ENCODE results near the gene MLLT11. TPM values are rescaled to one million over a fixed set of nuclear protein-coding genes. Genes with fewer than 3 reads are reported as not detected.

MLLT11 gene
- total and polyA plus RNA-seq, 10 of the 15 experiments (the other 5 are each of a cell fraction or from before 2014, with no cell fraction given): 6.2 to 27.3 (median 9.2) TPM

DNA sequence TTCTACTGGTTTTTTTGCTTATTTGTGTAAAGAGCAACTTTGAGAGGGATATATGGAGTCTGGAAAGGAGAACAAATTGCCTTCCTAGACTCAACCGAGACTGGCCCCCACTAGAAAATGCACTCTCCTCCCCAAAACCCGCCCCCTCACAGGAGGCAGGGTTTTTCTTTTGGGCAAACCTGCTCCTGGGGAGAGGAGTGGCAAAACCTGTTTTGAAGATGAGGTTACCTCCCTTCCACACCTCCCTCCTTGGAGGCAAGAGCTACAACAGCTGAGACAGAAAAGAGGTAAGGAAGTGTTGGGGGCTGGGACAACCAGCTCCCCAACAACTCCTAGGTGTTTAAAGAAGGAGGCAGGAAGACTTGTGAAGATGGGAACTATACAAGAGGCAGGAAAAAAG is 23.8 kb upstream of the MLLT11 start, which contains the start of gene BNIPL:
Gene BNIPL (plus strand): TSS at position 231 of the 400 bp plus-strand sequence. CDS start 140 bp downstream, at position 371.
- DNase-seq (ENCODE audit: low read depth, low spot score) (no peak), ATAC-seq (no peak), FAIRE-seq (no peak)
- in situ Hi-C loops (cut with MboI): no loop called here
- Histone ChIP-seq H3K4me3 (no peak within 1 kb of the TSS), H3K27me3 (replicated peaks in 1 of 2; ENCODE audit: control insufficient read depth in 2 of 2, insufficient read depth in 2 of 2, low read length in 1 of 2) (no peaks in the 10 kb centered on the region), H3K4me1 (ENCODE audit: control insufficient read depth, insufficient read depth, low read length) (no peaks in the 10 kb centered on the region), H3K36me3 (ENCODE audit: control insufficient read depth in 2 of 2, insufficient read depth in 2 of 2, low read length in 1 of 2) (peaks cover 2% of the 10 kb centered on the region in 2 experiments; a peak in 2 of 4 replicates), H3K9me3 (replicated peaks; ENCODE audit: control insufficient read depth, insufficient read depth, low read length) (no peaks in the 10 kb centered on the region), H3K79me2 (ENCODE audit: control insufficient read depth, insufficient read depth, low read length) (no peaks in the 10 kb centered on the region), H4K20me1 (ENCODE audit: control insufficient read depth, insufficient read depth) (no peaks in the 10 kb centered on the region), H3K9ac (ENCODE audit: control insufficient read depth, insufficient read depth, low read length) (no peak within 1 kb of the TSS), H2AFZ (ENCODE audit: control insufficient read depth, low read depth, low read length) (no peak within 1 kb of the TSS), H3K27ac (ENCODE audit: control insufficient read depth, insufficient read depth) (no peak within 1 kb of the TSS), H3K4me2 (ENCODE audit: control insufficient read depth, insufficient read depth) (no peak within 1 kb of the TSS)
- ChIA-PET SMC1A (ENCODE audit: uncharacterized antibody, unreplicated experiment) (no interaction called here), CTCF (interaction anchor here (2.2 kb wide), 1 partner anchor 11 kb away, joined by 11 read pairs; no protein-coding TSS in a partner anchor), RAD21 (ENCODE audit: unreplicated experiment) (no interaction called here), POLR2A (no interaction called here)
- intact Hi-C loops (cut with micrococcal nuclease; ENCODE audit: unreplicated experiment): no loop called here
- TF ChIP-seq, protein P1, sequence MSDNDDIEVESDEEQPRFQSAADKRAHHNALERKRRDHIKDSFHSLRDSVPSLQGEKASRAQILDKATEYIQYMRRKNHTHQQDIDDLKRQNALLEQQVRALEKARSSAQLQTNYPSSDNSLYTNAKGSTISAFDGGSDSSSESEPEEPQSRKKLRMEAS (IDR thresholded peaks at IDR 0.05; ENCODE audit: low read depth, low read length): no peak
- TF ChIP-seq RB1 (IDR thresholded peaks at IDR 0.05; ENCODE audit: borderline replicate concordance) (no peak), ZBED1 (IDR thresholded peaks at IDR 0.05; ENCODE audit: borderline replicate concordance) (no peak)
- no TSS peak for BruUV-seq (replicated peaks)
- WGBS (ENCODE audit: insufficient coverage, insufficient replicate concordance, low lambda C conversion rate, missing lambda C conversion rate): 43% methylated on average over 2 of the region's 2 CpGs

DNA sequence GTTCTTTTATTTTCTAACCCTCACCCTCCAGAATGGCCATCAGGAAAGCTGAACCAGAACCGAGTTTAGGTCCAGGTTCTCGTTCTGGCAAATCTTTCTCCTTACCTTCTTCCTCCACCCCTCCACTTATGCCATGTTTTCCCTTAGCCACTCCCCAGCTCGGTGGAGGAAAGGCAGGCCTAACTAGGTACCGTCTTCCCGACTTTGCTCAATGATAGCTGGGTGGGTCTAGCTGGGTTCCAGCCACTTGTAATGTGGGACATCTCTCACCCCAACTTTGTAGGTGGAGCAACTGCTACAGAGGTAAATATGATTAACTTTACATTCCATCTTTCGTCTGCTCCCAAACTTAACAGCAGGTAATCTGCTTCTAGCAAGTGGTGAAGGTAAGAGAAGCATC is 23.2 kb upstream of the MLLT11 start:
- 86% methylated on average over 6 of the region's 6 CpGs for WGBS (ENCODE audit: insufficient coverage, insufficient replicate concordance, low lambda C conversion rate, missing lambda C conversion rate)
- H4K20me1 ChIP-seq (ENCODE audit: control insufficient read depth, insufficient read depth): no peaks in the 10 kb centered on the region
- H3K27me3 ChIP-seq (replicated peaks in 1 of 2; ENCODE audit: control insufficient read depth in 2 of 2, insufficient read depth in 2 of 2, low read length in 1 of 2): no peaks in the 10 kb centered on the region
- ATAC-seq (no peak), FAIRE-seq (no peak), DNase-seq (ENCODE audit: low read depth, low spot score) (no peak)
- H3K79me2 ChIP-seq (ENCODE audit: control insufficient read depth, insufficient read depth, low read length): no peaks in the 10 kb centered on the region
- no peaks in the 10 kb centered on the region for H3K4me1 ChIP-seq (ENCODE audit: control insufficient read depth, insufficient read depth, low read length)
- in situ Hi-C loops (cut with MboI): no loop called here
- no peak overlapping the region for H3K4me3 ChIP-seq
- no peaks in the 10 kb centered on the region for H3K9me3 ChIP-seq (replicated peaks; ENCODE audit: control insufficient read depth, insufficient read depth, low read length)
- peaks cover 2% of the 10 kb centered on the region in 2 experiments; a peak in 2 of 4 replicates for H3K36me3 ChIP-seq (ENCODE audit: control insufficient read depth in 2 of 2, insufficient read depth in 2 of 2, low read length in 1 of 2)
- H3K4me2 ChIP-seq (ENCODE audit: control insufficient read depth, insufficient read depth): no peak overlapping the region
- H2AFZ ChIP-seq (ENCODE audit: control insufficient read depth, low read depth, low read length): no peak overlapping the region
- H3K9ac ChIP-seq (ENCODE audit: control insufficient read depth, insufficient read depth, low read length): no peak overlapping the region
- ChIA-PET POLR2A (no interaction called here), RAD21 (ENCODE audit: unreplicated experiment) (no interaction called here), CTCF (interaction anchor here (1.5 to 2.2 kb wide), 2 partner anchors 12 to 120 kb away, joined by 4 to 11 read pairs; partner anchors contain the start of gene TNFAIP8L2), SMC1A (ENCODE audit: uncharacterized antibody, unreplicated experiment) (no interaction called here)
- TF ChIP-seq SMARCA5 (IDR thresholded peaks at IDR 0.05) (no peak), HCFC1 (IDR thresholded peaks at IDR 0.05; ENCODE audit: low read length) (no peak), TARDBP (IDR thresholded peaks at IDR 0.05; ENCODE audit: borderline replicate concordance) (no peak), TCF7 (IDR thresholded peaks at IDR 0.05; ENCODE audit: borderline replicate concordance) (no peak)
- TF ChIP-seq, protein P2, sequence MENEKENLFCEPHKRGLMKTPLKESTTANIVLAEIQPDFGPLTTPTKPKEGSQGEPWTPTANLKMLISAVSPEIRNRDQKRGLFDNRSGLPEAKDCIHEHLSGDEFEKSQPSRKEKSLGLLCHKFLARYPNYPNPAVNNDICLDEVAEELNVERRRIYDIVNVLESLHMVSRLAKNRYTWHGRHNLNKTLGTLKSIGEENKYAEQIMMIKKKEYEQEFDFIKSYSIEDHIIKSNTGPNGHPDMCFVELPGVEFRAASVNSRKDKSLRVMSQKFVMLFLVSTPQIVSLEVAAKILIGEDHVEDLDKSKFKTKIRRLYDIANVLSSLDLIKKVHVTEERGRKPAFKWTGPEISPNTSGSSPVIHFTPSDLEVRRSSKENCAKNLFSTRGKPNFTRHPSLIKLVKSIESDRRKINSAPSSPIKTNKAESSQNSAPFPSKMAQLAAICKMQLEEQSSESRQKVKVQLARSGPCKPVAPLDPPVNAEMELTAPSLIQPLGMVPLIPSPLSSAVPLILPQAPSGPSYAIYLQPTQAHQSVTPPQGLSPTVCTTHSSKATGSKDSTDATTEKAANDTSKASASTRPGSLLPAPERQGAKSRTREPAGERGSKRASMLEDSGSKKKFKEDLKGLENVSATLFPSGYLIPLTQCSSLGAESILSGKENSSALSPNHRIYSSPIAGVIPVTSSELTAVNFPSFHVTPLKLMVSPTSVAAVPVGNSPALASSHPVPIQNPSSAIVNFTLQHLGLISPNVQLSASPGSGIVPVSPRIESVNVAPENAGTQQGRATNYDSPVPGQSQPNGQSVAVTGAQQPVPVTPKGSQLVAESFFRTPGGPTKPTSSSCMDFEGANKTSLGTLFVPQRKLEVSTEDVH (IDR thresholded peaks at IDR 0.05; ENCODE audit: low read depth, partially characterized antibody): no peak
- TF ChIP-seq, protein P3, sequence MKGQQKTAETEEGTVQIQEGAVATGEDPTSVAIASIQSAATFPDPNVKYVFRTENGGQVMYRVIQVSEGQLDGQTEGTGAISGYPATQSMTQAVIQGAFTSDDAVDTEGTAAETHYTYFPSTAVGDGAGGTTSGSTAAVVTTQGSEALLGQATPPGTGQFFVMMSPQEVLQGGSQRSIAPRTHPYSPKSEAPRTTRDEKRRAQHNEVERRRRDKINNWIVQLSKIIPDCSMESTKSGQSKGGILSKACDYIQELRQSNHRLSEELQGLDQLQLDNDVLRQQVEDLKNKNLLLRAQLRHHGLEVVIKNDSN (IDR thresholded peaks at IDR 0.05; ENCODE audit: borderline replicate concordance, extremely low read length, insufficient read depth, low read depth, low read length): no peak
- TF ChIP-seq, protein P4, sequence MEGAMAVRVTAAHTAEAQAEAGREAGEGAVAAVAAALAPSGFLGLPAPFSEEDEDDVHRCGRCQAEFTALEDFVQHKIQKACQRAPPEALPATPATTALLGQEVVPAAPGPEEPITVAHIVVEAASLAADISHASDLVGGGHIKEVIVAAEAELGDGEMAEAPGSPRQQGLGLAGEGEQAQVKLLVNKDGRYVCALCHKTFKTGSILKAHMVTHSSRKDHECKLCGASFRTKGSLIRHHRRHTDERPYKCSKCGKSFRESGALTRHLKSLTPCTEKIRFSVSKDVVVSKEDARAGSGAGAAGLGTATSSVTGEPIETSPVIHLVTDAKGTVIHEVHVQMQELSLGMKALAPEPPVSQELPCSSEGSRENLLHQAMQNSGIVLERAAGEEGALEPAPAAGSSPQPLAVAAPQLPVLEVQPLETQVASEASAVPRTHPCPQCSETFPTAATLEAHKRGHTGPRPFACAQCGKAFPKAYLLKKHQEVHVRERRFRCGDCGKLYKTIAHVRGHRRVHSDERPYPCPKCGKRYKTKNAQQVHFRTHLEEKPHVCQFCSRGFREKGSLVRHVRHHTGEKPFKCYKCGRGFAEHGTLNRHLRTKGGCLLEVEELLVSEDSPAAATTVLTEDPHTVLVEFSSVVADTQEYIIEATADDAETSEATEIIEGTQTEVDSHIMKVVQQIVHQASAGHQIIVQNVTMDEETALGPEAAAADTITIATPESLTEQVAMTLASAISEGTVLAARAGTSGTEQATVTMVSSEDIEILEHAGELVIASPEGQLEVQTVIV (IDR thresholded peaks at IDR 0.05; ENCODE audit: borderline replicate concordance, partially characterized antibody): no peak
- no peak overlapping the region for H3K27ac ChIP-seq (ENCODE audit: control insufficient read depth, insufficient read depth)
- no TSS peak for BruUV-seq (replicated peaks)
- intact Hi-C loops (cut with micrococcal nuclease; ENCODE audit: unreplicated experiment): no loop called here

All from GM12878 (cell line).